HG03280 (cell line): Measurements from ENCODE around the gene RAB39A.
"Not testable (repeated sequence)": the region's sequence is repeated elsewhere in the genome, so short reads cannot be mapped to it uniquely, and the experiment has no call there.

ENCODE experiments used
- ATAC-seq: cut with Tn5 transposase; IDR thresholded peaks from one replicate; pipeline ENCODE4 v1.9.1; 2021; ENCODE audit warnings: mild to moderate bottlenecking, moderate library complexity; ENCODE audit not compliant: unreplicated experiment

The RAB39A gene, protein sequence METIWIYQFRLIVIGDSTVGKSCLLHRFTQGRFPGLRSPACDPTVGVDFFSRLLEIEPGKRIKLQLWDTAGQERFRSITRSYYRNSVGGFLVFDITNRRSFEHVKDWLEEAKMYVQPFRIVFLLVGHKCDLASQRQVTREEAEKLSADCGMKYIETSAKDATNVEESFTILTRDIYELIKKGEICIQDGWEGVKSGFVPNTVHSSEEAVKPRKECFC

DNA sequence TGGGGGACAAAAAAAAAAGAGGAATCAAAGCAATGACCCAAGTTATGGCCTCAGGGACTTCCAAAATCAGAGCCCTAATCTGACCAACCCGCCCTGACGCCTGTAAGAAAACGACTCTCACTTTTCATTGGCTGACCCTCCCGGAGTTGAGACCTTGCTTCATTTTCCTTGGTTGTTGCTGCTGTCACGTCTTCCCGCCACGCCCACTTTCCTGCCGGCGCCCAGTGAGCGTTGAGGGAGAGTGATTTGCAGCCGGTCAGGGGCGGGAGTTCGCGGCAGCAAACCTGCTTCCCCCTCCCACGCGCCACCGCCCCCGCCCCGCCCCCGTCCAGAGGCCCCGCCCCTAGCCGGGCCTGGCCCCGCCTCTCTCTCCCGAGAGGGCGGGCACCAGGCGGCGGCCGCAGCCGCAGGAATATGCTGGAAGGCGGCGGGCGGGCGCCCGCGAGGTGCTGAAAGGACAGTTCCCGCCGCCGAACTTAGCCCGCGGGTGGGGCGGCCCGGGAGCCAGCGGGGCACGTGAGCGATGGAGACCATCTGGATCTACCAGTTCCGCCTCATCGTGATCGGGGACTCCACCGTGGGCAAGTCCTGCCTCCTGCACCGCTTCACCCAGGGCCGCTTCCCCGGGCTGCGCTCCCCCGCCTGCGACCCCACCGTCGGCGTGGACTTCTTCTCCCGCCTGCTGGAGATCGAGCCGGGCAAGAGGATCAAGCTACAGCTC lies at the start of gene RAB39A:
Gene RAB39A (plus strand): TSS at position 403 of the 721 bp plus-strand sequence. CDS start 121 bp downstream, at position 524.
- ATAC-seq: peak; percentile 93

- not testable (repeated sequence) for ATAC-seq
Observed at GRCh38 chr11:107881471-107881870, 46.8 kb upstream of the RAB39A start.

- no peak for ATAC-seq
Observed at GRCh38 chr11:107882095-107882820, 46.0 kb upstream of the RAB39A start.

DNA sequence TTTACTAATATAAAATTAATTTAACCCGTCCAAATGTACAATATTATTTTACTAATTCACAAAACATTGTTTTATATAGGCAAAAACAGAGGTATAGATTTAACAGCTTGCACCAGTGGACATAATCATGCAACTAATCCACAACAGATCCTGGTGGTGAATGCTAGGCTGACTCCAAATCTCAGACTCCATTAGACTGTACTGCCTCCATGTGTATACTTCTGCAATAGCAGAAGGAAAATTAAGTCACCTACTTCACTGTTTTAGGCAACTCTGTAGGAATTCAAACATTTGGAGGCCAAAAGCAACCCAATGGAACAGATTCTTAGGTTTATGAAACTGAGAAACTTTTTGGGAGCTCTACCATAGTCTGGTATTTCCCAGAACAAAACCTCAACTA lies 30.0 kb upstream of the RAB39A start:
- ATAC-seq: peak; percentile 91

GRCh38 chr11:107908211-107908610 lies 20.0 kb upstream of the RAB39A start:
- no peak for ATAC-seq

- not testable (repeated sequence) for ATAC-seq
Observed at GRCh38 chr11:107912415-107912814, 15.8 kb upstream of the RAB39A start.

GRCh38 chr11:107915229-107915628 lies 13.0 kb upstream of the RAB39A start:
- ATAC-seq: no peak

GRCh38 chr11:107916671-107917241 lies 11.5 kb upstream of the RAB39A start:
- ATAC-seq: peak; percentile 56

- no peak for ATAC-seq
Observed at GRCh38 chr11:107921997-107922396, 6.3 kb upstream of the RAB39A start.

DNA sequence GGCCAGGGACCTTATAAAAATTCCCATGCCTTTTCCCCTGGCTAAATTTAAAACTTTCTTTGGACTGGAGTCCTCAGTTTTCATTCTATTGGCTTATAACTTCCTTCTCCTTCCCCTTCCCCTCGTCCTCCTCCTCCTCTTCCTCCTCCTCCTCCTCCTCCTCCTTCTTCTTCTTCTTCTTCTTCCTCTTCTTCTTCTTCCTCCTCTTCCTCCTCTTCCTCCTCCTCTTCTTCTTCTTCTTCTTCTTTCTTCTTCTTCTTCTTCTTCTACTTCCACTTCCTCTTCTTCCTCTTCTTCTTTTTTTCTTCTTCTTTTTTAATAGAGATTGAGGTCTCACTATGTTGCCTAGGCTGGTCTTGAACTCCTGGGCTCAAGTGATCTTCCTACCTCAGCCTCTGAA lies 4.7 kb upstream of the RAB39A start:
- not testable (repeated sequence) for ATAC-seq

- no peak for ATAC-seq
Observed at GRCh38 chr11:107924306-107924705, 3.9 kb upstream of the RAB39A start.

GRCh38 chr11:107927559-107927958 lies 689 bp upstream of the RAB39A start:
- ATAC-seq: no peak

GRCh38 chr11:107928767-107929507 lies 689 bp downstream of the RAB39A start:
- ATAC-seq: peak; percentile 1

DNA sequence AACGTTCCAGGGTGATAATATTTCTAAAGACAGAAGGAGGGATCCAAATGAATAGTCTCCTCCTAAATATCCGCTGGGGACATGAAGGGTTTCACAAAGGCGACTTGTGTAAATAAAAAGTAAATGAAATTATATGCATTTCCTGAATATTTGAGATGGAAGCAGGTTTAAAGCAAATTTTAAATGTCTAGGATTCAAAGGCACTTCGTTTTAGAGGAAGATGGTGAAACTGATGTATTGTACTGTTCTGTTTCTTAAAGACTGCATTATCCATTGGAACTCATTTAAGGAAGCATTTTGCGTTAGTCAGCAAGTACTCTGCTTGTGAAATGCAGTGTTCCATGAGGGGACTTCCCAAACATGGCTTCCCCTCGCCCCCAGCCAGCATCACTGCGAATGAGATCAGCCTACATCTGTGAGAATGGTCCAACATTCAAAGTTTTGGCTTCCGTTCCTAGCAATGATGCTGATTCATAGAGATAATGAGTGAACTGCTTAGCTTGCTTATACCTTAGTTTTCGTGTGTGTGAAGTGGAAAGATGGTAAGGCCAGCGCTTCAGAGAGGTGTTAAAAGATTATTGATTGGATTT lies 1.5 kb downstream of the RAB39A start:
- no peak for ATAC-seq

GRCh38 chr11:107931206-107931605 lies 3.0 kb downstream of the RAB39A start:
- ATAC-seq: no peak

- no peak for ATAC-seq
Observed at GRCh38 chr11:107947904-107948303, 19.7 kb downstream of the RAB39A start.

- not testable (repeated sequence) for ATAC-seq
Observed at GRCh38 chr11:107948328-107948727, 20.1 kb downstream of the RAB39A start.

- ATAC-seq: no peak
Observed at GRCh38 chr11:107951155-107951554, 22.9 kb downstream of the RAB39A start.

GRCh38 chr11:107953446-107953845 lies 25.2 kb downstream of the RAB39A start:
- ATAC-seq: no peak

GRCh38 chr11:107956543-107956942 lies 28.3 kb downstream of the RAB39A start:
- no peak for ATAC-seq
